ENCODE measurements around the gene GRIK4.
A peak's percentile ranks its signal among the peaks of the same experiment; 100 is the strongest.

GRIK4 gene

DNA sequence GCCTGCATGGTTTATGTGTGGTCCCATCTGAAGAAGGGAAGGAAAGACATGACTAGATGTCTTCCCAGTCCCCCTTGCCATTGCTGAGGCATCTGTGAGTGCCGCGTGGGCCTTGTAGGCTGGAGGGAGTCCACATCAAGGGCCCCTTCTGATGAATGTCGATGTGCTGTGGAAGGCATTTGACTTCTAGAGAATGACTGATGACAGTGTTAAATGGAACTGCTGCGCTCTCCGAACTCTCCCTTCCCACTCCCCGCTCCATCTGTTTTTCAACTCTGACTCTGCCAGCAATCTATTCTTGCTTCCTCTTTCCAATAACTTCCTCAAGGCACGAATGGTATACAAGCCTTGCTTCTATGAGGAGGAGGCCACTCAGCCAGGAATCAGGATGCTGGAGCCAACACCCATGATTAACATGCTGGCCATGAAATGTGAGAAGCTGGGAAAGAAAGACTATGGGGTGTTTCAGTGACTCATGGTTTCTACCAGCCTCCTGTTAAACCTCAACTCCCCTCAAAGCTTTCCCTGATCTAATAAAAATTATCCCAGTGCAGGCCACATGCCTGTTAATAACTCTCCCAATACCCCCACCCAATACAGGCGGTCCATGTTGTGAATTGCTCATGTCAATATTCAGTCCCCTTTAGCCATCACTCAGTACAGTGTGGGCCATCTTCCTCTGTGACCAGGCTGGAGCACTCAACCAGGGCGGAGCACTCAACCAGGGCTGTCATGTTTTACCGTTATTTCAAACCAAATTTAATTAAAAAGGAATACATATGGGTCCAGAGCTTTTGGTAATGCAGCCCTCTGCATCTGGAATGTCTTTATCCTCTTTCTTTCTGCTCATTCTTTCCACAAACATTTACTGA is 466.0 kb downstream of the GRIK4 start:
- Histone ChIP-seq H3K36me3 (ENCODE audit: control insufficient read depth, insufficient read depth, low read length) (no peaks in the 10 kb centered on the region), H3K4me3 (ENCODE audit: insufficient read depth, low read depth, low read length) (no peak overlapping the region), H3K9me3 (ENCODE audit: control insufficient read depth, low read length) (no peaks in the 10 kb centered on the region), H3K4me1 (ENCODE audit: control insufficient read depth, insufficient read depth, low read length) (no peaks in the 10 kb centered on the region), H3K27me3 (ENCODE audit: control insufficient read depth, insufficient read depth, low read length, poor library complexity, severe bottlenecking) (no peaks in the 10 kb centered on the region), H3K27ac (ENCODE audit: insufficient read depth, low read depth, low read length, poor library complexity, severe bottlenecking) (no peak overlapping the region)
- WGBS, 2 experiments, result 84 to 85% methylated on average over 10 of the region's 10 CpGs

DNA sequence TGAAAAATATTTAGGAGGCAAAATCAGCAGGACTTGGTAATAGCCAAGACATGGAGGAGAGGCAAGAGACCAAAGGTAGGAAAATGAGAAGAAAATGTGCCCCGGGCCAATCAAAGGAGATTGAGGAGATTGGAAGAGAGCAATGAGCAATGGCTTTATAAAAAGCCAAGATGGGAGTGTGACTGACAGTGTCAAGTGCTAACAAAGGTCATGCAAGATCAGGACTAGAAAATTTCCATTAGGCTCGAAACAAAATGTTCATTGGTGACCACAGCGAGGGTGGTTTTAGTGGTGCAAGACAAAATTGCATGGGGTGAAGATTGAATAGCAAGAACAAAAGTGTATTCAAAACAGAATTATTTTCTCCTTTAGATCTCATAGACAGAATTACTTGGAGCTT is 467.2 kb downstream of the GRIK4 start:
- 56 to 62% methylated on average over 3 of the region's 3 CpGs for whole genome bisulfite sequencing, 2 experiments
- Histone ChIP-seq H3K27ac (ENCODE audit: insufficient read depth, low read depth, low read length, poor library complexity, severe bottlenecking) (no peak overlapping the region), H3K4me1 (ENCODE audit: control insufficient read depth, insufficient read depth, low read length) (no peaks in the 10 kb centered on the region), H3K27me3 (ENCODE audit: control insufficient read depth, insufficient read depth, low read length, poor library complexity, severe bottlenecking) (no peaks in the 10 kb centered on the region), H3K4me3 (ENCODE audit: insufficient read depth, low read depth, low read length) (no peak overlapping the region), H3K36me3 (ENCODE audit: control insufficient read depth, insufficient read depth, low read length) (no peaks in the 10 kb centered on the region), H3K9me3 (ENCODE audit: control insufficient read depth, low read length) (no peaks in the 10 kb centered on the region)

DNA sequence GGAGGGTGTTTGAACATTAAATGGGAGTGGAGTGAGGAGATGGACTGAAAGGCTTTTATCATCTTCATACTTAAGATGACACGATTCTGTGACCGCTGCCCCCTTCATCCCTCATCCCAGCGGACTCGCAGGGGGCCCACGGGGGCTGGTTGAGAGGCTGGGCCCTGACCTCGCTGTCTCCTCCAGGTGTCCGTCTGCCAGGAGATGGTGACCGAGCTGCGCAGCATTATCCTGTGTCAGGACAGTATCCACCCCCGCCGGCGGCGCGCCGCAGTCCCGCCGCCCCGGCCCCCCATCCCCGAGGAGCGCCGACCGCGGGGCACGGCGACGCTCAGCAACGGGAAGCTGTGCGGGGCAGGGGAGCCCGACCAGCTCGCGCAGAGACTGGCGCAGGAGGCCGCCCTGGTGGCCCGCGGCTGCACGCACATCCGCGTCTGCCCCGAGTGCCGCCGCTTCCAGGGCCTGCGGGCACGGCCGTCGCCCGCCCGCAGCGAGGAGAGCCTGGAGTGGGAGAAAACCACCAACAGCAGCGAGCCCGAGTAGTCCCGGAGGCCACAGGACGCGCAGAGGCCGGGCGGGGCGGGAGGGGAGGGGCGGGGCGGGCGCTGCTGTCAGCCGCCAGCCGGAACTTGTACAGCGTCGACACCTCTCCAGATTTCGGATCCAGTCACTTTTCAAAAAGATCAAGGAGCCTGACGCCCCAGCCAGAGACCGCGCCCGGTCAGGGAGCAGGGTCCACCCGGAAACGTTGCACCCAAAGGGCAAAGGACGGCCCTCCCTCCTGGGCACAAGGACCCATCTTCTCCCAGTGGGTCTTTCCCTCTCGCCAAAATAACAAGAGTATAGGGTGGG is 474.4 kb downstream of the GRIK4 start:
- H3K36me3 ChIP-seq (ENCODE audit: control insufficient read depth, insufficient read depth, low read length), result no peaks in the 10 kb centered on the region
- peaks cover 22% of the 10 kb centered on the region for H3K27me3 ChIP-seq (ENCODE audit: control insufficient read depth, insufficient read depth, low read length, poor library complexity, severe bottlenecking)
- no peaks in the 10 kb centered on the region for H3K4me1 ChIP-seq (ENCODE audit: control insufficient read depth, insufficient read depth, low read length)
- WGBS, 2 experiments, result 3 to 4% methylated on average over 71 to 72 of the region's 72 CpGs
- H3K27ac ChIP-seq (ENCODE audit: insufficient read depth, low read depth, low read length, poor library complexity, severe bottlenecking), result no peak overlapping the region
- peak overlapping the region; percentile 40 for H3K4me3 ChIP-seq (ENCODE audit: insufficient read depth, low read depth, low read length)
- H3K9me3 ChIP-seq (ENCODE audit: control insufficient read depth, low read length), result no peaks in the 10 kb centered on the region

DNA sequence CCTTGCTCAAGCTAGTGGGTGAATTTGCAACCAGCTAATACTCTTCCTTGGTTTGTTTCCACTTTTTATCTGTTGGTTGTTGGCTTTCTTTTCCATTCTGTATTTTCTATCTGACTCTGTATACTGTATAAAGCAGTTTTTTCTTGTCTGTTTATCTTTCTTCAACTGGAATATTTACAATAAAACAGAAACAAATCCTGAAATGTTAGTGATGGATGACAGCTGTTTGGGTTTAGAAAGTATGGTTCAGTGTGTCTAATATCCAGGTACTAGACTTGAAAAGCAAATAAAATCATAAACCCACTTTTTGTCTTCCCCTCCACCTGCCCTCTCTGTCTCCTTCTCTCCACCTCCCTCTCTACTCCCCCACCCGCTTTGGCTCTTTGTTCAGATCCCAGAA is 477.1 kb downstream of the GRIK4 start:
- H3K9me3 ChIP-seq (ENCODE audit: control insufficient read depth, low read length), result no peaks in the 10 kb centered on the region
- no peak overlapping the region for H3K4me3 ChIP-seq (ENCODE audit: insufficient read depth, low read depth, low read length)
- WGBS, 2 experiments, result 43% methylated on average over 1 of the region's 1 CpG
- no peaks in the 10 kb centered on the region for H3K4me1 ChIP-seq (ENCODE audit: control insufficient read depth, insufficient read depth, low read length)
- no peak overlapping the region for H3K27ac ChIP-seq (ENCODE audit: insufficient read depth, low read depth, low read length, poor library complexity, severe bottlenecking)
- H3K27me3 ChIP-seq (ENCODE audit: control insufficient read depth, insufficient read depth, low read length, poor library complexity, severe bottlenecking), result peaks cover 22% of the 10 kb centered on the region
- H3K36me3 ChIP-seq (ENCODE audit: control insufficient read depth, insufficient read depth, low read length), result no peaks in the 10 kb centered on the region

DNA sequence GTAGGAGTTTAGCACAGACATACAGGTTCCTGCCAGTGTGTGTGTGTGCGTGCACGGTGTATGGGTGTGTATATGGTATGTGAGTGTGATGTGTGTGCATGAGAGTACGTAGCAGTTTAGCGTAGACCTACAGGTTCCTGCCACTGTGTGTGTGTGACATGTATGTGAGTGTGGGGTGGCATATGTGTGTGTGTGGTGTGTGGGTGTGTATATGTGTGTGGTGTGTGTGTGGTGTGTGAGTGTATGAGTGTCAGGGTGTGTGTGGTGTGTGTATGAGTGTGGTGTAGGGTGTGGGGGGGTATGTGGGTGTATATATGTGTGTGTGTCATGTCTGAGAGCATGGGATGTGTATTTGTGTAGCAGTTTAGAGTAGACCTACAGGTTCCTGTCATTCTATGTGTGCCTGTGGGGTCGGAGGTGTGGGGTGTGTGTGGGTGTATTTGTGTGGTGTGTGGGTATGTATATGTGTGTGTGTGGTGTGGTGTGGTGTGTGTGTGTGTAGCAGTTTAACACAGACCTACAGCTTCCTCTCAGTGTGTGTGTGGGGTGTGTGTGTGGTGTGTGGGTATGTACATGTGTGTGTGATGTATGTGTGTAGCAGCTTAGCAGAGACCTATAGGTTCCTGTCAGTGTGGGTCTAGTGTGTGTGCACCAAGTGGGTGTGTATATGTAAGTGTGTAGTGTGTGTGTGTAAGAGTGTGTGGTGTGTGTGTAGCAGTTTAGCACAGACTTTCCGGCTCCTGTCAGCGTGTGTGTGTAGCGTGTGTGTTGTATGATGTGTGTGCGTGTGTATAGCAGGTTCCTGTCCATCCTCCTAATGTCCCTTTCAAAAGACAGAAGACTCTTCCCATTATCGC is 480.5 kb downstream of the GRIK4 start:
- H3K4me1 ChIP-seq (ENCODE audit: control insufficient read depth, insufficient read depth, low read length), result no peaks in the 10 kb centered on the region
- H3K9me3 ChIP-seq (ENCODE audit: control insufficient read depth, low read length), result no peaks in the 10 kb centered on the region
- H3K27ac ChIP-seq (ENCODE audit: insufficient read depth, low read depth, low read length, poor library complexity, severe bottlenecking), result no peak overlapping the region
- H3K4me3 ChIP-seq (ENCODE audit: insufficient read depth, low read depth, low read length), result no peak overlapping the region
- 93 to 97% methylated on average over 10 of the region's 10 CpGs for WGBS, 2 experiments
- H3K36me3 ChIP-seq (ENCODE audit: control insufficient read depth, insufficient read depth, low read length), result no peaks in the 10 kb centered on the region
- no peaks in the 10 kb centered on the region for H3K27me3 ChIP-seq (ENCODE audit: control insufficient read depth, insufficient read depth, low read length, poor library complexity, severe bottlenecking)

DNA sequence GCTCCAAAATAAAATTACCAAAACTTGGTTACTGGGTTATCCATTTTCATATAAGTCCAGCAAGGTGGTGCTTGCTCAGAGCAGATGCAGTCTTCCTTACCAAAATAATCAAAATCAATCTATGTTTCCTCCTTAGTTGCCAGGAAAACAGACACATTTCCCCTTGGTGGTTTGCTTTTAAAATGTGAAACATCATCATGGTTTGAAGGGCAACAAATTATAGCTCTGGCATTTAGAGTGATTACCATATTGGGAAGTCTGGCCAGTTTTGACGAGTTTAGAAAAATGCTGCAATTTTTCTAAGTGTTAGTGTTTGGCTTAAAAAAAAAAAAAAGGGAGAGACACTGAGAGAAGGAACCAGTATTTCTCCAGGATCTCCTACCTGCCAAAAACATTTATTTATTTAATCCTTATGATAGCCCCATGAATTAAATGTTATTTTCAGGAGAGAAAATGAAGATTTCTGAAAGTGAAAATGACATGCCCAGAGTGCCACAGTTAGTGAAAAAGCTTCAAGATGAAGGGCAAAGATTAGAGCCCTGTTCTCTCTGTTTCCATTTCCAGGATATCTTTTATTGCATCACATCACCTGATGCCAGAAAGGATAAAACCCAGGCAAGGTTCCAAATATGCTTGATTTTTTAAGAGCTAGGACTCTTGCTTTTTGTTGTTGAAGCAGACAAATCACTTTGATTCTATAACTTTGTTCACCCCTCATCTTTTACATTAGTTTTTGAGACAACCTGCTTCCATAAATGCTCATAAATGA is 482.7 kb downstream of the GRIK4 start:
- H3K36me3 ChIP-seq (ENCODE audit: control insufficient read depth, insufficient read depth, low read length), result no peaks in the 10 kb centered on the region
- no peaks in the 10 kb centered on the region for H3K9me3 ChIP-seq (ENCODE audit: control insufficient read depth, low read length)
- no peaks in the 10 kb centered on the region for H3K27me3 ChIP-seq (ENCODE audit: control insufficient read depth, insufficient read depth, low read length, poor library complexity, severe bottlenecking)
- WGBS, 2 experiments, result 83 to 95% methylated on average over 1 of the region's 1 CpG
- peaks cover 3% of the 10 kb centered on the region for H3K4me1 ChIP-seq (ENCODE audit: control insufficient read depth, insufficient read depth, low read length)
- no peak overlapping the region for H3K4me3 ChIP-seq (ENCODE audit: insufficient read depth, low read depth, low read length)
- H3K27ac ChIP-seq (ENCODE audit: insufficient read depth, low read depth, low read length, poor library complexity, severe bottlenecking), result no peak overlapping the region

DNA sequence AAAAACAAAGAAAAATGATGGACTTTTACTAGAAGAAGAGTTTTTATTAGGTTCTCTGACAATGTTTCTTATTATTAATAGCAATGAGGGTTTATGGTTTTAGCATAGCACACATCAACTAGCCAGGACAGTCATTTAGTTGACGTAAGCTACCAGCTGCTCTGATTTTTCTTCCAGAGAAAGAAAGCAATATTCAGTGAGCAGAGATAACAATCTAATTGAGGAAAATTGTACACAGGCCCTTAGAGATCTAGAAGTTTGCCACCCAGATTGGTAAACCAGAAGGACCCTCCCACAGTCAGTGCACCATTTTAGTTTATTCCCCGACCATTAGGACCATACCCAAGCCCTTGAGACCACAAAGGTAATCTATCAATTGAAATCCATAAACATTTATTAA is 483.6 kb downstream of the GRIK4 start:
- 92 to 97% methylated on average over 2 of the region's 2 CpGs for WGBS, 2 experiments

DNA sequence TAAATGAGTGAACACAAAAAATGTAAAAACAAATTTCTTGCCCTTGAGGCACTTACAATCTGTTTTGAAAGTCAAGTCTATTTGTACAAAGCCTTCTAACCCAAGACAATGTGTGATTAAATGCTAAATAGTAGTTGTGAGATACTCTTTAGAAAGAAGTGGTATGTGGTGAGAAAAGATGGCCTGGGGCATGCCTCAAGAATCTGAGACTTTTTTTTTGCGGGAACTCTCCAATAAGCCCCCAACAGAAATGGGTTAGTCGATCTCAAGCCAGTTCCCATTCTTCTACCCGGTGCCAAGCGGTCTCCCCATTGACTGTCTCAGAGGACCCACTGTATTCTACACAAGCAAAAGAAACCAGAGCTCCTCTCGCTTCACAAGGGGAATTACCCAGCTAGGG is 485.4 kb downstream of the GRIK4 start:
- H3K4me3 ChIP-seq (ENCODE audit: insufficient read depth, low read depth, low read length), result no peak overlapping the region
- no peaks in the 10 kb centered on the region for H3K9me3 ChIP-seq (ENCODE audit: control insufficient read depth, low read length)
- H3K36me3 ChIP-seq (ENCODE audit: control insufficient read depth, insufficient read depth, low read length), result no peaks in the 10 kb centered on the region
- H3K4me1 ChIP-seq (ENCODE audit: control insufficient read depth, insufficient read depth, low read length), result peaks cover 3% of the 10 kb centered on the region
- WGBS, 2 experiments, result 94% methylated on average over 5 of the region's 5 CpGs
- no peaks in the 10 kb centered on the region for H3K27me3 ChIP-seq (ENCODE audit: control insufficient read depth, insufficient read depth, low read length, poor library complexity, severe bottlenecking)
- H3K27ac ChIP-seq (ENCODE audit: insufficient read depth, low read depth, low read length, poor library complexity, severe bottlenecking), result no peak overlapping the region

More for the DNA sequence above, 483.6 kb downstream of the GRIK4 start:
- peaks cover 3% of the 10 kb centered on the region for H3K4me1 ChIP-seq (ENCODE audit: control insufficient read depth, insufficient read depth, low read length)
- H3K27ac ChIP-seq (ENCODE audit: insufficient read depth, low read depth, low read length, poor library complexity, severe bottlenecking), result no peak overlapping the region
- no peak overlapping the region for H3K4me3 ChIP-seq (ENCODE audit: insufficient read depth, low read depth, low read length)
- no peaks in the 10 kb centered on the region for H3K9me3 ChIP-seq (ENCODE audit: control insufficient read depth, low read length)
- no peaks in the 10 kb centered on the region for H3K36me3 ChIP-seq (ENCODE audit: control insufficient read depth, insufficient read depth, low read length)
- no peaks in the 10 kb centered on the region for H3K27me3 ChIP-seq (ENCODE audit: control insufficient read depth, insufficient read depth, low read length, poor library complexity, severe bottlenecking)

DNA sequence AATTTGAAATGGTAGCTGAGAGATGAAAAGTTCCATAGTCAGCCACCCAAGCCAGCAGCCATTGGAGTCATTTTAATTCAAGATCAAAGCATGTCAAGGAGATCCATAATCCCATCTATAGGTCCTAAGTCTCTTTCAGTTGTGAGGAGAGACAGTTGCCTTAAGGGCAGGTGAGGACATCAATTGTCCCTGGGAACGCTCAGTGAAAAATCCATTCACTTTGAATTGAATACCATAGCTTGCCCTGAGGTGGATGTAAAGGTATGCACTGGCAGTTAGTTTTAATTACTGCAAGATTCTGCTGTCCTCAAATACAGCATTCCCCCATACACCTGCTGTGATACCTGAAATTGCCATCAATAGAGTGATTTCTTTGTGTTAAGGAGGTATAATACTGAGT is 487.0 kb downstream of the GRIK4 start:
- WGBS, 2 experiments, result 100% methylated on average over 1 of the region's 1 CpG

More for the DNA sequence above, 487.0 kb downstream of the GRIK4 start:
- H3K4me1 ChIP-seq (ENCODE audit: control insufficient read depth, insufficient read depth, low read length), result peaks cover 3% of the 10 kb centered on the region
- no peaks in the 10 kb centered on the region for H3K27me3 ChIP-seq (ENCODE audit: control insufficient read depth, insufficient read depth, low read length, poor library complexity, severe bottlenecking)
- H3K9me3 ChIP-seq (ENCODE audit: control insufficient read depth, low read length), result no peaks in the 10 kb centered on the region
- no peak overlapping the region for H3K4me3 ChIP-seq (ENCODE audit: insufficient read depth, low read depth, low read length)
- H3K36me3 ChIP-seq (ENCODE audit: control insufficient read depth, insufficient read depth, low read length), result no peaks in the 10 kb centered on the region
- no peak overlapping the region for H3K27ac ChIP-seq (ENCODE audit: insufficient read depth, low read depth, low read length, poor library complexity, severe bottlenecking)
